ENCODE data around the gene SMYD4. TPM values are rescaled to one million over a fixed set of nuclear protein-coding genes. Genes with fewer than 3 reads are reported as not detected.
A peak's percentile ranks its signal among the peaks of the same experiment; 100 is the strongest.
"Not testable (repeated sequence)": the region's sequence is repeated elsewhere in the genome, so short reads cannot be mapped to it uniquely, and the experiment has no call there.

The SMYD4 gene
- total RNA-seq, 1 donor from 2014 or later, result 8.4 TPM

DNA sequence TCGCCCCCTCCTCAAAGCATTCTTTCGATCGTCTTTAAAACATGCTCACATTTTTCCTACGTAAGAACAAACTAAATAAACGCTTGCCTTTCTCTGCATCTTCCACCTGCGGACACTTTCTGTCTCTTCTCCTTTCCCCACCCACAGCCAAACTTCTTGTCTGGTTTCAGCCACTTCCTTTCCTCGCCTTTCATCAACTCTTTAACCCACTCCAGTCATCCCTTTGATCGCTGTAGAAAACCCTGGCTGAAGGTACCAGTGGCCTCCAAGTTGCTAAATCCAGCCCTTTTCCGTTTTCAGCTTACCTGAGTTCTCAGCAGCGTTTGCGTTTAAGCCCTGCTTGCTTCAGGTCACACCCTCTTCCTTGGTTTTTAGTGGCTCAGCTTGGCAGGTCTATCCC, 586 bp upstream of the SMYD4 start:
- no peak for DNase-seq (ENCODE audit: low spot score)

DNA sequence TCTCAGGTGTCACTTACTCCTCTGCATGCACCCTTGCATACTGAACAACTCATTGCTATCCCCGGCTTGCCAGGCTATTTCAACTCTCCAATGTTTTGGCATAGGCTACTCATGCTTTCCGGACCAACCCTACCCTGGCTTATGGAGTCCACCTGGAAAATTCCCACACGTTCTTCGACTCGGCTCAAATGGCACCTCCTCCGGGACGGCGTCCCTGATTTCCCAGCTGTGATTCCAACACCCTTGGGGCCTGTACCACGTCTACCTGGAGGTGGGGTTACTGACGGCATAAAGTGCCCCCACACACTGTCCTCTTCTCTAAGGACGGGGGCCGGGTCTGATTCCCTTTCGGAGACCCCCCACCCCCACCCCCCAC, 498 bp downstream of the SMYD4 start:
- peak overlapping the region; percentile 80 for H3K27ac Mint-ChIP-seq (ENCODE audit: unreplicated experiment)
- peak overlapping the region; percentile 84 for H3K4me3 Mint-ChIP-seq (ENCODE audit: unreplicated experiment)
- DNase-seq (ENCODE audit: low spot score), result no peak
- no peaks in the 10 kb centered on the region for H3K9me3 Mint-ChIP-seq (ENCODE audit: low read depth)
- H3K27me3 Mint-ChIP-seq (ENCODE audit: low read depth), result no peaks in the 10 kb centered on the region
- H3K36me3 Mint-ChIP-seq (ENCODE audit: low read depth), result peaks cover 4% of the 10 kb centered on the region
- TF ChIP-seq, protein P1, sequence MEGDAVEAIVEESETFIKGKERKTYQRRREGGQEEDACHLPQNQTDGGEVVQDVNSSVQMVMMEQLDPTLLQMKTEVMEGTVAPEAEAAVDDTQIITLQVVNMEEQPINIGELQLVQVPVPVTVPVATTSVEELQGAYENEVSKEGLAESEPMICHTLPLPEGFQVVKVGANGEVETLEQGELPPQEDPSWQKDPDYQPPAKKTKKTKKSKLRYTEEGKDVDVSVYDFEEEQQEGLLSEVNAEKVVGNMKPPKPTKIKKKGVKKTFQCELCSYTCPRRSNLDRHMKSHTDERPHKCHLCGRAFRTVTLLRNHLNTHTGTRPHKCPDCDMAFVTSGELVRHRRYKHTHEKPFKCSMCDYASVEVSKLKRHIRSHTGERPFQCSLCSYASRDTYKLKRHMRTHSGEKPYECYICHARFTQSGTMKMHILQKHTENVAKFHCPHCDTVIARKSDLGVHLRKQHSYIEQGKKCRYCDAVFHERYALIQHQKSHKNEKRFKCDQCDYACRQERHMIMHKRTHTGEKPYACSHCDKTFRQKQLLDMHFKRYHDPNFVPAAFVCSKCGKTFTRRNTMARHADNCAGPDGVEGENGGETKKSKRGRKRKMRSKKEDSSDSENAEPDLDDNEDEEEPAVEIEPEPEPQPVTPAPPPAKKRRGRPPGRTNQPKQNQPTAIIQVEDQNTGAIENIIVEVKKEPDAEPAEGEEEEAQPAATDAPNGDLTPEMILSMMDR (IDR thresholded peaks at IDR 0.05), result no peak
- H3K4me1 Mint-ChIP-seq (ENCODE audit: low read depth), result peaks cover 22% of the 10 kb centered on the region

More for the DNA sequence above, 586 bp upstream of the SMYD4 start:
- Mint-ChIP-seq H3K4me1 (ENCODE audit: low read depth) (peaks cover 22% of the 10 kb centered on the region), H3K36me3 (ENCODE audit: low read depth) (peaks cover 2% of the 10 kb centered on the region), H3K27me3 (ENCODE audit: low read depth) (no peaks in the 10 kb centered on the region), H3K27ac (ENCODE audit: unreplicated experiment) (peak overlapping the region; percentile 79), H3K9me3 (ENCODE audit: low read depth) (no peaks in the 10 kb centered on the region), H3K4me3 (ENCODE audit: unreplicated experiment) (peak overlapping the region; percentile 84)
- TF ChIP-seq, protein P1 (IDR thresholded peaks at IDR 0.05), result no peak

DNA sequence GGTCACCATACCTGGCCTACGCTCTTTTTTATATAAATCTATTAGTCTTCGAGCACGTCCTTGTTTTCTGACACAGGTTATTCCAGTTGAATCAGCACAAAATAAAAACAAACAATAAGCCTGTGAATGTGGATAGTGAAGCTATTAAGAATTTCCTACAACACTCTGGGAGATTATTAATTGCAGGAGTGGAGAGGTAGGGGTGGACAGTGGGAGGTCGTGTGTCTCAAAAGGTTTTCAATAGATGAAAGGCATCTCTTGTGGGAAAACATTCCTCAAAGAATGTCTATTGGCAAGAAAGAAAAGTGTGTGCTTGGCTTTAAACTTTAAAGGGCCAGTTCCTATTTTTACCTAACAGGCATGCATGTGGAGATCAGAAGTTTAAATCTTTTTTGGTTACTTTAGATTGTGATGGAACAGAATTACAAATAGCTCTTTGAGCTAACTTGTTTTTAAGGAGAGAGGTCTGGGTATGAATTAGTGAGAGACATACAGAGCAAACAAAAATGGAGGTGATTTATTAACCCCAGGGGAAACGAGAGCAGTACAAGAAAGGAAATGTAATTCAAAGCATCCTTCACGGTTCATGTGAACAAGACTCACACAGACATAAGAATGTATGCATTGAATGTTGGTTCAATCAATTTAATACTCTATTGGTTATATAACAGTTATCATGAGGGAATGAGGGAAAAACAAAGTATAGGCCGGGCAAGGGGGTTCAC, 9.0 kb downstream of the SMYD4 start:
- DNase-seq (ENCODE audit: low spot score), result no peak
- H3K27ac Mint-ChIP-seq (ENCODE audit: unreplicated experiment), result no peak overlapping the region
- no peaks in the 10 kb centered on the region for H3K4me1 Mint-ChIP-seq (ENCODE audit: low read depth)
- TF ChIP-seq, protein P1 (IDR thresholded peaks at IDR 0.05), result no peak
- no peaks in the 10 kb centered on the region for H3K27me3 Mint-ChIP-seq (ENCODE audit: low read depth)
- peaks cover 6% of the 10 kb centered on the region for H3K36me3 Mint-ChIP-seq (ENCODE audit: low read depth)
- H3K9me3 Mint-ChIP-seq (ENCODE audit: low read depth), result no peaks in the 10 kb centered on the region
- no peak overlapping the region for H3K4me3 Mint-ChIP-seq (ENCODE audit: unreplicated experiment)

DNA sequence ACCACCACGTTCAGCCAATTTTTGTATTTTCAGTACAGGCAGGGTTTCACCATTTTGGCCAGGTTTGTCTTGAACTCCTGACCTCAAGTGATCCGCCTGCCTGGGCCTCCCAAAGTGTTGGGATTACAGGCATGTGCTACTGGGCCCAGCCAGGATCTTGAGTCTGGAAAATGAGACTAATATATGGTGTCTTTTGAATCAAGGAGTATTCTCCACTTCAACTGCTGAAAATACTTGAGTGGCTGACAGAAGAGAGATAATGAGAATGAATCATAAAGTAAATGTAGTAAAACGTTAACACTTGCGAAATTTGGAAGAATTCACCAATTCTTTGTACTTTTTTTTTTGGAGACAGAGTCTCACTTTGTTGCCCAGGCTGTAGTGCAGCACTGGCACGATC, 16.6 kb downstream of the SMYD4 start:
- Mint-ChIP-seq H3K36me3 (ENCODE audit: low read depth) (peaks cover 8% of the 10 kb centered on the region), H3K27ac (ENCODE audit: unreplicated experiment) (no peak overlapping the region), H3K9me3 (ENCODE audit: low read depth) (no peaks in the 10 kb centered on the region), H3K27me3 (ENCODE audit: low read depth) (no peaks in the 10 kb centered on the region), H3K4me1 (ENCODE audit: low read depth) (no peaks in the 10 kb centered on the region), H3K4me3 (ENCODE audit: unreplicated experiment) (no peak overlapping the region)
- TF ChIP-seq, protein P1 (IDR thresholded peaks at IDR 0.05), result no peak
- DNase-seq (ENCODE audit: low spot score), result no peak

DNA sequence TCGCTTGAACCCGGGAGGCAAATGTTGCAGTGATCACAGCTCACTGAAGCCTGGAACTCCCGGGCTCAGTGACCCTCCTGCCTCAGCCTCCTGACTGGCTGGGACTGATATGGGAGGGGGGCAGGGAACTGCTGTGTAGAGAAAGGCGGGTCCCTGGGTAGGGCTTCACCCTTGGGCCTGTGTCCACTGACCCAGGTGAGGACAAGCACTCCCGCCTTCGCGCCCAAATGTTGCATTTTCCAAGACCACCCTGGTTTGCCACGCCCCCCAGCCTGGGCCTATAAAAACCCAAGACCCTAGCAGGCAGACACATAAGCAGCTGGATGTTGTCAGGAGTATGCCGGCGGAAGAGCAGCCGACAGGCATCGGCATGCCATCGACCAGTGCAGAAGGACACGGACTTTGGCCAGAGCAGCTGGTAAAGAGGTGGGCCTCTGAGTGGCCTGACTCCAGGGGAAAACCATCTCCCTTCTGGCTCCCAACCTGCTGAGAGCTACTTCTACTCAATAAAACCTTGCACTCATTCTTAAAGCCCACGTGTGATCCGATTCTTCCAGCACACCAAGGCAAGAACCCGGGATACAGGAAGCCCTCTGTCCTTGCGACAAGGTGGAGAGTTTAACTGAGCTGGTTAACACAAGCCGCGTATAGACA, 19.1 kb downstream of the SMYD4 start:
- Mint-ChIP-seq H3K4me3 (ENCODE audit: unreplicated experiment) (no peak overlapping the region), H3K9me3 (ENCODE audit: low read depth) (no peaks in the 10 kb centered on the region), H3K27me3 (ENCODE audit: low read depth) (no peaks in the 10 kb centered on the region), H3K36me3 (ENCODE audit: low read depth) (peaks cover 7% of the 10 kb centered on the region), H3K27ac (ENCODE audit: unreplicated experiment) (no peak overlapping the region), H3K4me1 (ENCODE audit: low read depth) (no peaks in the 10 kb centered on the region)
- DNase-seq (ENCODE audit: low spot score), result no peak
- TF ChIP-seq, protein P1 (IDR thresholded peaks at IDR 0.05), result no peak

DNA sequence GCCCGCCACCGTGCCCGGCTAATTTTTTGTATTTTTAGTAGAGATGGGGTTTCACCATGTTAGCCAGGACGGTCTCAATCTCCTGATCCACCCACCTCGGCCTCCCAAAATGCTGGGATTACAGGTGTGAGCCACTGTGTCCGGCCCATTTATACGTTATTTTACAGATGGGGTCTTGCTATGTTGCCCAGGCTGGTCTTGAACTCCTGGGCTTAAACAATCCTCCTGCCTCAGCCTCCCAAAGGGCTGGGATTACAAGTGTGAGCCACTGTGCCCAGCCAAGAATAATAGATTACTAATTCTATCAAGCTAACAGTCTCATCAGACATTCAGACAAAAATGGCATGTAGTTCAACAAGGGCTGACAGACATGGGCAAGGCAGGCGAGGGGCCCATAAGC, 19.9 kb downstream of the SMYD4 start:
- not testable (repeated sequence) for H3K4me3 Mint-ChIP-seq (ENCODE audit: unreplicated experiment); H3K4me1 Mint-ChIP-seq (ENCODE audit: low read depth); H3K27ac Mint-ChIP-seq (ENCODE audit: unreplicated experiment); DNase-seq (ENCODE audit: low spot score); H3K9me3 Mint-ChIP-seq (ENCODE audit: low read depth); H3K36me3 Mint-ChIP-seq (ENCODE audit: low read depth); H3K27me3 Mint-ChIP-seq (ENCODE audit: low read depth)

All from chondrocyte (in vitro differentiated cells).